T1000 (cell line): ENCODE measurements around the gene MPPED1.

Experiments
- DNase-seq: peaks from one replicate; lab custom pipeline; 2025; ENCODE audit warnings: mixed read lengths; lab: John Stamatoyannopoulos, UW

MPPED1 gene

DNA sequence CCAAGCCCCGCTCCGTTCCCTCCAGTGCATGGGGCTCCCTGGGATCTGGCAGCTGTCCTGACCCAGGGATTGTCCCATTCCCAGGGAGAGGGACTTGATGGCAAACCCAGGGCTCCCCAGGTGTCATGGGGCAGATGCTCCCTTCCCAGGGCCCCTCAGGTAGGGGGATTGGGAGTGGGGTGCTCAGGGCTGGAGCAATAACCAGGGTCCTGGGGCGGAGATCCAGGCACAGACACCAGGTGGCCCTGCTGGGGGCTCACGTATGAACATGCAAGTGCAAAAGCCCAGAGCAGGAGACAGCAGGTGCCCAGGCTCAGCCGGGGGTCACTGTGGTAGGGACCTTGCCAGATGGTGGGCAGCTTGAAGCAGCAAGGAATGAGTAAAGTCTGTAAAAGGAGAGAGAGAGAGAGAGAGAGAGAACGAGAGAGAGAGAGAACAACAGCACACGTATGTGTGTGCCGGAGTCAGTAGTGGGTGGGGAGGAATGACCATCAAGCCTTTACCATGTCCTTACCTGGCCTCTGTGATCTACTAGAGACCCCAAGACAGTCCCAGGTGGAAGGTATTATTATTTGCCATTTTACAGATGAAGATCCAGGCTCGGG is 19.3 kb upstream of the MPPED1 start:
- no peak for DNase-seq

GRCh38 chr22:43393132-43393843 is 18.5 kb upstream of the MPPED1 start:
- no peak for DNase-seq

- no peak for DNase-seq
Observed at GRCh38 chr22:43393844-43394474, 17.9 kb upstream of the MPPED1 start.

GRCh38 chr22:43395086-43395695 is 16.6 kb upstream of the MPPED1 start:
- no peak for DNase-seq

- no peak for DNase-seq
Observed at GRCh38 chr22:43396321-43396933, 15.4 kb upstream of the MPPED1 start.

DNA sequence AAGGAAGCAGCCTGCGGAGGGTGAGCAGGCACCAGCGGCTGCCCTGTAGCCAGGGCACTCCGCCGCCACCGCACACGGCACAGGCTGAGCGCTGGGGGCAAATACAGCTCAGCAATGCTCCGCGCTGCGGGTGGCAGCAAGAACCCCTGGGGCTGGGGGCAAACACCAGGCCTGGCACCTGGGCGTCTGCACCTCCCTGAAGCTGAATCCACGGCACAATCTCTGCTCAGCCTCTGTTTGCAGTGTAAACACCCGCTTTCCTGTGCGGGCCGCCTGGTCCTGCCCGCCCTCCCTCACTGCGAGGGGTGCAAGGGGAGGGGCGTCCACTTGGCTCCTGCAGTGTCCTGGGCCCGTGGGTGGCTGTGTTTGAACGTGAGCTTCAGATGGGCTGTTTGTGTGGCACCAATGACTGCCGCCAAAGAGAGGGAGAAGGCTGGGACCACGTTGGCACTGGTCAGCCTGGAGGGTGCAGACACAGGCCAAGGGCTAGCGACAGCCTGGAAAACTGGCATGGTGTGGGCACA is 14.8 kb upstream of the MPPED1 start:
- DNase-seq: no peak

GRCh38 chr22:43397766-43398165 is 14.0 kb upstream of the MPPED1 start:
- DNase-seq: no peak

DNA sequence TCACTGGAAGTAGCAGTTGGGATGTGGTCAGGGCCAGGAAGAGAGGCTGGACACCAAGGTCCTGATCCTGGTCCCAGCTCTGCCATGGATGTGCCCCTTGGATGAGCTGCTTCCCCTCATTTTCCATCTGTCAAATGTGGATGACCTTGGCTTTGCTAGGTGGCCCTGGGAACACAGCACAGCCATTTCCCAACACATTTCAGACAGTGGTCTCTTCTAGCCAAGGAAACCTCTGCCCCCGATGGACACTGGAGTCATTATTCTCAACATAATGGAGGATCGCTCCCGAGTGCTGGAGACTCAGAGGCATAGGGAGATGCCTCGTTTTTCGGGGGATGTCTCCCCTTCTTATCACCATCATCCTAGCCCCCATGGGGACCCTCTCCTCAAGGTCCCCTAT is 13.6 kb upstream of the MPPED1 start:
- DNase-seq: no peak

GRCh38 chr22:43398910-43399309 is 12.9 kb upstream of the MPPED1 start:
- DNase-seq: no peak

GRCh38 chr22:43399338-43399979 is 12.4 kb upstream of the MPPED1 start:
- no peak for DNase-seq

DNA sequence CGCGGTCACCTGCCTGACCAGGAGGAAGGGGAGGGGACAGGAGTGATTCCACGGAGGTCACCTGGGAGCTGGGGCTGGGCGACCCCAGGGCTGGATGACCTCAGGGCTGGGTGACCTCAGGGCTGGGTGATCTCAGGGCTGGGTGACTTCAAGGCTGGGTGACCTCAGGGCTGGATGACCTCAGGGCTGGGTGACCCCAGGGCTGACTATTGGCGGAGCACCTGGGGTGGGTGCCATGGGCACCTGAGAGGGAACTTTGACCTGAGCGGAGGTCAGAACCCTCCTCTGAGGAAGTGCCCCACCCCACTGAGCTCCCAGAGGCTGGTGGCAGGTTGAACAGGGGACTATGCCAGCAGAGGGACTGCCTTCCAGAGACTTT is 11.8 kb upstream of the MPPED1 start:
- no peak for DNase-seq

DNA sequence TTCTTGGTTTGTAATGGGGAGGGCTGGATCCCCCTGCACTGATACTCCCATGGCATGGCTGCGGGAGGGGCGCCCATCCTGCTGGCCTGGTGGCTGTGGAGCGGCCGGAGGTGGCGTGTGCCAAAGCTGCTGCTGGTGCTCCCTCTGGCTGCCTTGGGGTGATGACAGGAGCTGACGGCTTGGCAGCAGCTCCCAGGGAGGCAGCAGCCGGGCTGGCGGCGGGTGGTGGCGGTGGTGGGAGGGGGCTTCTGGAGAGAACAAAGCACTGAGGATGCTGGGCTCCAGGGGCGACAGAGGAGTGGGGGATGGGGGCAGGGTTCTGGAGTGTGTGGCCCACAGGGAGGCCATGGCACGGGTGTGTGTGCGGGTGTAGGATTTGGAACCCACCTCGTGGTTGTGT is 11.4 kb upstream of the MPPED1 start:
- no peak for DNase-seq

GRCh38 chr22:43401233-43401632 is 10.6 kb upstream of the MPPED1 start:
- DNase-seq: no peak

GRCh38 chr22:43401661-43402060 is 10.2 kb upstream of the MPPED1 start:
- no peak for DNase-seq

DNA sequence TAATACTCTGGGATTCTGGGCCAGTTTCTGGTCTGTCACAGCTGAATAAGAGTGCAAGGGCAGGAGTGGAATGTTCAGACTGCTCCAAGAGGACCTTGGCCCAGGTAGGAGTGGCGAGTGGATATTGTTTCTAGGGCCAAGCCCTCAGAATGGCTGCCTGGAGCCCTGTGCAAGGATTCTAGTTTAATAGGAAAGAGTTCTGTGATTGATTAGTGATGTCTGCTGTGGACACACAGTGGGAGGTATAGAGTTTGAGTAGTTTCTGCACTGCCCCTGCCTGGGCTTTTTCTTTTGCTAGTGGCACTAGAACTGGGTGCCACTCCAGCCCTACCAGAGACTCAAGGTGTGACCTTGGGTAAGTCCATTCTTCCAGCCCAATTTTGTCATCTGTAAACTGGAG is 9.7 kb upstream of the MPPED1 start:
- DNase-seq: no peak

- no peak for DNase-seq
Observed at GRCh38 chr22:43404673-43405385, 7.0 kb upstream of the MPPED1 start.

DNA sequence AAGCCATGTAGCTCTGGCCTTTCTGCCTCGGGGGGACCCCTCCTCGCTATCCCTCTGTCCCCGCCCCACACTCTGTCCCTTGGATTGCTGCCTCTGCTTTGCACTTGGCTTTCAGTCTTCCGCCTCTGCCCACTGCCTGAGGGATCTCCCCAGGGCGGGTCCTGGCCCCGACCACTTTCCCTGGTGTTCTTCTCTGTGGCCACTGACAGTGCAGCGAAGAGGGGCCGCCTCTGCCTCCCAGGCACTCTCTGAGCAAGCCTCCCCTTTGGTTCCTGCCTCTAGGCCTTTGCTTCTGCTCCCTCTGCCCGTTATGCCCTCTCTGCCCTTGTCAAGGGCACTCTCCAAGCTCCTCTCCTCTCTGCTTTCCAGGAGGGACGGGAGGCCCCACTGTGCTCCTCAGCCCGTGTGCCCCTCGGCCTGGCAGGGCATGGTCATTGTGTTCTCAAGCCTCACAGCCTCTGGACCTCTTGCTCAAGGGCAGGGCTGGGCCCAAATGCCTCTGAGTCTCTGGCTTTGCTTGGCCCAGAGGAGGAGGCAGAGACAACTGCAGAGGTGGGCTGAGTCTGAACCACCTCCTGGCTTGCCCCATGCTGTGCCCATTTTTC is 5.5 kb upstream of the MPPED1 start:
- no peak for DNase-seq

DNA sequence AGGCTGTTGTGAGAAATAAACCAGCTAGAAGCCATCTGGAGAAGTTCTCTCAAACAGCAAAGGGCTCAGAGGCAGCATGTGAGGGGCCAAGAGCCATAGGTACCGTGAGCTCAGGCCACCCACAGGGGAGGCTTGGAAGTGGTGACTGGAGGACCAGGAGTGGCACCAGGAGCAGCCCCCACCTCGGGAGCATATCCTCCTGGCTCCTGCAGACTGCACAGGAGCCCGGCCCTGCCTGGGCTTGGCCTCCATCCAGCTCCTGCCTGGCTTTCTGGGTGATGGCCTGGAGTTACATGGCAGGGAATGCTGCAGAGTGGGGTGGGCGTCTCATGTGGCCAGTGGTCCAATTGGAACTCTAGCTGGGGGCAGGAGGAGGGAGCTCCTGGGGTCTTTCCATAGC is 4.2 kb upstream of the MPPED1 start:
- DNase-seq: no peak

- no peak for DNase-seq
Observed at GRCh38 chr22:43408009-43408408, 3.8 kb upstream of the MPPED1 start.

DNA sequence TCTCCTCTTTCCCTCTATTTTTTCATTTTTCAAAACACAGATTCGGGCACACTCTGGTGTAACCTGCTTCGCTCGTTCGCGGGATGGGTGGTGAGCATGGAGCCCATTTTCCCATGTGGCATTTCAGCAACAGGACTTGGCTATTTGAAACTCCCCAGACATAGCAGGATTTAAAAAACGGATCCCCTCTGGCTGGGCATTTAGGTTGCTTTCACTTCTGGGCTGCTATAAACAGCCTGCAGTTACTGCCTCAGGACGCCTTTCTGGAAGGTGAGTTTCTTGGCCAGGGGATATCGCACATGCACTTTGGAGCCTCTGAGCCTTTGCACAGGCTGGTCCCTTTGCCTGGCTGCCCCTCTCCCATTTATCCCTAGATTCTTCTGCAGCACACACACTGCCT is 2.8 kb upstream of the MPPED1 start:
- DNase-seq: no peak

- no peak for DNase-seq
Observed at GRCh38 chr22:43409800-43410199, 2.0 kb upstream of the MPPED1 start.
